Measurements from ENCODE around the gene MYH11.
"Not testable (repeated sequence)": the region's sequence is repeated elsewhere in the genome, so short reads cannot be mapped to it uniquely, and the experiment has no call there.

The MYH11 gene

GRCh38 chr16:15799851-15800495 lies 56.9 kb downstream of the MYH11 start:
- H3K4me3 ChIP-seq (replicated peaks in 1 of 2; ENCODE audit: low read depth in 2 of 2, low read length in 2 of 2): no peak overlapping the region
- no peak for TF ChIP-seq CTCF (IDR thresholded peaks at IDR 0.05; ENCODE audit: low read depth, low read length)
- DNase-seq (ENCODE audit: low read depth in 2 of 2): no peak

- TF ChIP-seq CTCF (IDR thresholded peaks at IDR 0.05; ENCODE audit: low read depth, low read length): no peak
- H3K4me3 ChIP-seq (replicated peaks in 1 of 2; ENCODE audit: low read depth in 2 of 2, low read length in 2 of 2): no peak overlapping the region
- no peak for DNase-seq (ENCODE audit: low read depth in 2 of 2)
Observed at GRCh38 chr16:15798671-15799070, 58.2 kb downstream of the MYH11 start.

GRCh38 chr16:15796885-15797284 lies 59.9 kb downstream of the MYH11 start:
- DNase-seq (ENCODE audit: low read depth in 2 of 2): no peak
- H3K4me3 ChIP-seq (replicated peaks in 1 of 2; ENCODE audit: low read depth in 2 of 2, low read length in 2 of 2): no peak overlapping the region
- TF ChIP-seq CTCF (IDR thresholded peaks at IDR 0.05; ENCODE audit: low read depth, low read length): no peak

- no peak overlapping the region for H3K4me3 ChIP-seq (replicated peaks in 1 of 2; ENCODE audit: low read depth in 2 of 2, low read length in 2 of 2)
- no peak for DNase-seq (ENCODE audit: low read depth in 2 of 2)
- TF ChIP-seq CTCF (IDR thresholded peaks at IDR 0.05; ENCODE audit: low read depth, low read length): no peak
Observed at GRCh38 chr16:15795615-15796014, 61.2 kb downstream of the MYH11 start.

- no peak for DNase-seq (ENCODE audit: low read depth in 2 of 2)
- H3K4me3 ChIP-seq (replicated peaks in 1 of 2; ENCODE audit: low read depth in 2 of 2, low read length in 2 of 2): no peak overlapping the region
- TF ChIP-seq CTCF (IDR thresholded peaks at IDR 0.05; ENCODE audit: low read depth, low read length): no peak
Observed at GRCh38 chr16:15792563-15792971, 64.3 kb downstream of the MYH11 start.

GRCh38 chr16:15790458-15790857 lies 66.4 kb downstream of the MYH11 start:
- peak in 1 of 2 donors; percentile 4 for DNase-seq (ENCODE audit: low read depth in 2 of 2)
- TF ChIP-seq CTCF (IDR thresholded peaks at IDR 0.05; ENCODE audit: low read depth, low read length): no peak
- no peak overlapping the region for H3K4me3 ChIP-seq (replicated peaks in 1 of 2; ENCODE audit: low read depth in 2 of 2, low read length in 2 of 2)

- not testable (repeated sequence) for H3K4me3 ChIP-seq (replicated peaks in 1 of 2; ENCODE audit: low read depth in 2 of 2, low read length in 2 of 2); DNase-seq (ENCODE audit: low read depth in 2 of 2)
Observed at GRCh38 chr16:15789816-15790215, 67.0 kb downstream of the MYH11 start.
